C4-2B (cell line): ENCODE data around the gene ALDH16A1.

Experiments used
- CTCF ChIP-seq: fragments of 450-650 bp; conservative IDR thresholded peaks from 2 replicates; pipeline ENCODE4 v1.5.1; 2017; ENCODE audit warnings: mild to moderate bottlenecking
- ZFX ChIP-seq: fragments of 450-650 bp; IDR thresholded peaks from 2 replicates; pipeline ENCODE4 v1.6.1; 2017

GRCh38 chr19:49407079-49407478 is 45.9 kb upstream of the ALDH16A1 start:
- no peak for TF ChIP-seq ZFX
- TF ChIP-seq CTCF: no peak
